ENCODE results near the gene SPSB2.

SPSB2 gene

DNA sequence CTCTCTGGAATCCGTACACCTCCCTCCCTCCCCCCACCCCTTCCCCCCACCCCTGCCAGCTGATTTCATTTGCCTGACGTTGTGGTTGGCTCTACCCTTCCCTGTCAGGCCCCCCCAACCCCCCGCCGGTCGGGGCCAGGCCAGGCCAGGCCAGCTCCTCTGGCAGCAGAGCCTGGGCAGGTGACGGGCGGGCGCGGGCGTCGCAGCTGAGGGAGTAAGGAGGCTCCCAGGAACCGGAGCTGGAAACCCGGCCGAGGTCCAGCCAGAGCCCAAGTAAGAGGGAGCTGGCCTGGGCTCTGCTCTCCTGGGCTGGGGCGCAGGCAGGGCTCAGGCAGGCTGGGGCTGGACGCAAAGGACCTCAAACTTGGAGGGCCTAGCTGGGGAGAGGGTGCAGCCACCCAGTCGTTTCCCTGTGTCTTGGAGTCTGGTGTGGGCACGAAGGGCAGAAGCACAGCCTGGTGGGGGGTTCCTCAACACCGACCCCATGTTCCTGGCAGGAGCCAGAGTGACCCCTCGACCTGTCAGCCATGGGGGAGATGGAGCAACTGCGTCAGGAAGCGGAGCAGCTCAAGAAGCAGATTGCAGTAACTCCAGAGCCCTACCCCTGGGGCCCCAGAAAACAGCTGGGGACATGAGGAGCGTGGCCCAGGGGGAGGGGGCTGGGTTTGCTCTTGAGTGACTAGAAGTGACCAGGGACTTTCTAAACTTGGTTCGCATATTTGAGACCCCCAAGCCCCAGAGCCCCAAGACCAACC lies 32.2 kb downstream of the SPSB2 start, which contains the start of gene GNB3:
TSS of gene GNB3 (plus strand) at position 165 of the 755 bp plus-strand sequence. CDS start at position 528, 363 bp downstream.
- TF ChIP-seq EZH2 (optimal IDR thresholded peaks at IDR 0.05; ENCODE audit: low read depth, low read length) (no peak), CTCF (IDR thresholded peaks at IDR 0.05; ENCODE audit: low read length) (no peak)
- peak within 1 kb of the TSS; percentile 56 for H3K4me2 ChIP-seq (ENCODE audit: low read depth, low read length)
- H3K9ac ChIP-seq (ENCODE audit: low read length): peak within 1 kb of the TSS; percentile 7; the same call in 1 of the 2 replicates
- H3F3A ChIP-seq (ENCODE audit: insufficient read depth, low read length): no peaks in the 10 kb centered on the region
- no peaks in the 10 kb centered on the region for H3K9me3 ChIP-seq (replicated peaks; ENCODE audit: insufficient read depth, low read length)
- H3K4me3 ChIP-seq (ENCODE audit: low read length): no peak within 1 kb of the TSS
- no peak for DNase-seq
- no peaks in the 10 kb centered on the region for H3K9me2 ChIP-seq (replicated peaks; ENCODE audit: insufficient read depth, low read length)
- H4K20me1 ChIP-seq (ENCODE audit: insufficient read depth, low read length): no peaks in the 10 kb centered on the region
- H3K27me3 ChIP-seq (replicated peaks; ENCODE audit: insufficient read depth, low read length): no peaks in the 10 kb centered on the region
- H3K79me2 ChIP-seq (ENCODE audit: low read length): no peaks in the 10 kb centered on the region
- peak within 1 kb of the TSS; percentile 25; the same call in 1 of the 2 replicates for H3K27ac ChIP-seq (ENCODE audit: low read length)
- H2AFZ ChIP-seq (ENCODE audit: low read length): peak within 1 kb of the TSS; percentile 72
- no peaks in the 10 kb centered on the region for H3K36me3 ChIP-seq (replicated peaks; ENCODE audit: insufficient read depth, low read length)
- peaks cover 11% of the 10 kb centered on the region for H3K4me1 ChIP-seq (ENCODE audit: low read length)

DNA sequence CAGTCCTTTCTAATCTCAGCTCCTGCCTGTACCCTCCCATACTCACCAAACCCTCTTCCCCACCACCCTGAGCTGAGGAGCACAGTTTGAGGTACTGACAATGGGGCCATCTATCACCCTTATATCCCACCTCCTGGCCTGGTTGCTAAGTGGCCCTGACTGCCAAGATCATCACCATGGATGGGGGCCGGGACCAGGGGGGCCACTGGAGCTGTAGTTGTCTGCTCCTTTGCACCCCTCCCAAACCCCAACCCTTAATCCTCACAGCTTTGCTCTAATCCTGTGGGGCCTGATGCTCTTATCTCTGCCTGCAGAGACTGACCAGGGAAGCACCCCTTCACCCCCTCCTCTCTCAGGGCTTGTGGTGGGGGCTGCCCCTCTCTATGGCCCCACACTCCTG lies 32.8 kb downstream of the SPSB2 start:
- H2AFZ ChIP-seq (ENCODE audit: low read length): peak overlapping the region; percentile 72
- H3K9me3 ChIP-seq (replicated peaks; ENCODE audit: insufficient read depth, low read length): no peaks in the 10 kb centered on the region
- H3K9ac ChIP-seq (ENCODE audit: low read length): peak overlapping the region; percentile 7; the same call in 1 of the 2 replicates
- H3K36me3 ChIP-seq (replicated peaks; ENCODE audit: insufficient read depth, low read length): no peaks in the 10 kb centered on the region
- H3K79me2 ChIP-seq (ENCODE audit: low read length): no peaks in the 10 kb centered on the region
- no peaks in the 10 kb centered on the region for H4K20me1 ChIP-seq (ENCODE audit: insufficient read depth, low read length)
- H3F3A ChIP-seq (ENCODE audit: insufficient read depth, low read length): no peaks in the 10 kb centered on the region
- peak overlapping the region; percentile 25; the same call in 1 of the 2 replicates for H3K27ac ChIP-seq (ENCODE audit: low read length)
- peaks cover 11% of the 10 kb centered on the region for H3K4me1 ChIP-seq (ENCODE audit: low read length)
- no peaks in the 10 kb centered on the region for H3K27me3 ChIP-seq (replicated peaks; ENCODE audit: insufficient read depth, low read length)
- H3K4me3 ChIP-seq (ENCODE audit: low read length): no peak overlapping the region
- no peak for DNase-seq
- no peaks in the 10 kb centered on the region for H3K9me2 ChIP-seq (replicated peaks; ENCODE audit: insufficient read depth, low read length)
- TF ChIP-seq CTCF (IDR thresholded peaks at IDR 0.05; ENCODE audit: low read length): no peak
- no peak for TF ChIP-seq EZH2 (optimal IDR thresholded peaks at IDR 0.05; ENCODE audit: low read depth, low read length)
- TF ChIP-seq EZH2phosphoT487 (IDR thresholded peaks at IDR 0.05; ENCODE audit: low read length): no peak
- peak overlapping the region; percentile 56 for H3K4me2 ChIP-seq (ENCODE audit: low read depth, low read length)

DNA sequence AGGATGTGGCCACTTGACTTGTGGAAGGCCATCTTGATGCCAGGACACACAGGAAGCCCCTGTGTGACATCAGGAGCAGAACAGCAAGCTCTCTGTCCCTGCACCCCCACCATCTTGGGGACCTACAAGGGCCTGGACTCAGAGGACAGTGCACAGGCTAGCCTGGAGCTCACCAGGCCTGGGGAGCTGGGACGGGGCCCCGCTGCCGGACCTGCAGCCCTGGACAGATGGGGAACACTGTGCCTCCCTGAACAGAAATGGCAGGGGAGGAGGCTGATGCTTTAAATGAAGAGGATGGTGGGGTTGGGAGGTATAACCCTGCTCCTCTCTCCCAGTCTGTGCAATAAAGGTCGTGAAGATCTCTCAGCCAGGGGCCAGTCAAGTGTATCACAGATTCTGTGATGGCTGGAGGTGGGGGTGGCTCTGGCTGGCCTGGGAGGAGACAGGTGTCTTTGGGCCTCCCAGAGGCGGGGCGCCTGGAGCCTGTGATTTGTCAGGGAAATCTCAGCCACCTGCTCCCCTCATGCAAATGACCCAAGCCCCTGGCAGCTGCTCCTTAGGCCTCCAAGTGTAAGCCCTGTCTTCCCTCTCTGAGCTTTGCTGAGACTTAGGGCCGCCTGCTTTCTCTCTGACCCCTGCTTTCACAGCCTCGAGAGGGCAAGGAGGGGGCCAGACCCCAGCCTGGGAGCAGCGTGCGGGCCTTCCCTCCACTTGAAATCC lies 33.5 kb downstream of the SPSB2 start:
- H2AFZ ChIP-seq (ENCODE audit: low read length): peak overlapping the region; percentile 72
- no peaks in the 10 kb centered on the region for H3K9me2 ChIP-seq (replicated peaks; ENCODE audit: insufficient read depth, low read length)
- peak; percentile 84 for DNase-seq
- H3K4me3 ChIP-seq (ENCODE audit: low read length): no peak overlapping the region
- peak overlapping the region; percentile 56 for H3K4me2 ChIP-seq (ENCODE audit: low read depth, low read length)
- peak overlapping the region; percentile 25; the same call in 1 of the 2 replicates for H3K27ac ChIP-seq (ENCODE audit: low read length)
- no peaks in the 10 kb centered on the region for H3K9me3 ChIP-seq (replicated peaks; ENCODE audit: insufficient read depth, low read length)
- H3K9ac ChIP-seq (ENCODE audit: low read length): peak overlapping the region; percentile 7; the same call in 1 of the 2 replicates
- no peaks in the 10 kb centered on the region for H3K36me3 ChIP-seq (replicated peaks; ENCODE audit: insufficient read depth, low read length)
- no peaks in the 10 kb centered on the region for H3F3A ChIP-seq (ENCODE audit: insufficient read depth, low read length)
- H3K27me3 ChIP-seq (replicated peaks; ENCODE audit: insufficient read depth, low read length): no peaks in the 10 kb centered on the region
- no peaks in the 10 kb centered on the region for H4K20me1 ChIP-seq (ENCODE audit: insufficient read depth, low read length)
- H3K4me1 ChIP-seq (ENCODE audit: low read length): peaks cover 11% of the 10 kb centered on the region
- TF ChIP-seq EZH2 (optimal IDR thresholded peaks at IDR 0.05; ENCODE audit: low read depth, low read length): no peak
- TF ChIP-seq EZH2phosphoT487 (IDR thresholded peaks at IDR 0.05; ENCODE audit: low read length): no peak
- TF ChIP-seq CTCF (IDR thresholded peaks at IDR 0.05; ENCODE audit: low read length): no peak
- H3K79me2 ChIP-seq (ENCODE audit: low read length): no peaks in the 10 kb centered on the region
